Kidney (tissue), 14 donors: Measurements from ENCODE around the gene GPBAR1. TPM values are rescaled to one million over a fixed set of nuclear protein-coding genes. Genes with fewer than 3 reads are reported as not detected.

Experiments used
- DNase-seq, 5 donors: peaks; one replicate each; pipeline ENCODE4 v3.0.0-alpha.2; 2013 to 2020
- FAIRE-seq: peaks from 2 replicates; lab custom pipeline; 2012; peaks lifted over from hg19 to GRCh38; lab: Jason Lieb, UNC
- H3K27ac ChIP-seq, 2 donors: one replicate each; pipeline ENCODE4 v1.7.0; 2013; ENCODE audit warnings: low read depth in 2 of 2, low read length in 2 of 2, inconsistent platforms in 1 of 2
- H3K27me3 ChIP-seq: one replicate; pipeline ENCODE4 v1.7.1; 2013; ENCODE audit warnings: low read length, inconsistent platforms; ENCODE audit not compliant: control insufficient read depth, insufficient read depth
- H3K36me3 ChIP-seq, 3 donors: one replicate each; pipeline versions ENCODE4 v1.7.0 to v1.7.1; 2013; ENCODE audit warnings: low read length in 3 of 3, control low read depth in 1 of 3, inconsistent platforms in 1 of 3; ENCODE audit not compliant: insufficient read depth in 3 of 3, control insufficient read depth in 2 of 3
- H3K4me1 ChIP-seq, 3 donors: one replicate each; pipeline versions ENCODE4 v1.7.0 to v1.7.1; 2013; ENCODE audit warnings: low read length in 3 of 3, inconsistent platforms in 1 of 3, low read depth in 1 of 3; ENCODE audit not compliant: control insufficient read depth in 2 of 3, insufficient read depth in 2 of 3
- H3K4me3 ChIP-seq, 3 donors: one replicate each; pipeline versions ENCODE4 v1.7.0 to v1.8.1; 2013; ENCODE audit warnings: low read length in 3 of 3, control low read depth in 1 of 3, inconsistent platforms in 1 of 3
- H3K9ac ChIP-seq, 3 donors: one replicate each; pipeline versions ENCODE4 v1.7.0 to v1.7.1; 2013; ENCODE audit warnings: low read length in 3 of 3, control low read depth in 1 of 3, inconsistent platforms in 1 of 3
- H3K9me3 ChIP-seq, 3 donors: one replicate each; pipeline versions ENCODE4 v1.7.0 to v1.7.1; 2013; ENCODE audit warnings: low read length in 3 of 3, control low read depth in 1 of 3, inconsistent platforms in 1 of 3; ENCODE audit not compliant: control insufficient read depth in 2 of 3, insufficient read depth in 1 of 3
- CTCF ChIP-seq: IDR thresholded peaks from 3 replicates; pipeline ENCODE4 v1.5.1; 2012; ENCODE audit warnings: mild to moderate bottlenecking, moderate library complexity, borderline replicate concordance; ENCODE audit not compliant: insufficient read depth; ENCODE audit errors: extremely low read depth
- intact Hi-C: fragments of 100-400 bp; cut with DNase I; formaldehyde crosslinking; loops from one replicate; pipeline ENCODE4 v1.11.1; 2022
- polyA plus RNA-seq: library from polyadenylated mRNA; stranded (reverse); fragments of 350-450 nt; fragmentation: Illumina TruSeq; extraction: RNeasy Lipid Tissue Mini Kit (QIAGEN cat#74804); gene quantifications from one replicate; pipeline ENCODE4 v1.2.3, GENCODE V29; 2014; ENCODE audit warnings: low read depth, low replicate concordance; ENCODE audit not compliant: insufficient read depth
- total RNA-seq: library from RNA; stranded (reverse); fragmentation: NEBNext Ultra II Directional; extraction: Animal tissue kit (Norgen Biotek cat#: 25700); gene quantifications from one replicate; pipeline ENCODE4 v1.2.1, GENCODE V29; 2021
- donor health status: control.
- donor health status: control.
- donor health status: control.
- donor health status: control.
- donor health status: control.
- donor health status: DM: yes; HTN: yes; CAD: no.
- donor health status: Normal renal cell carcinoma (clear cell type).

Gene GPBAR1
- total and polyA plus RNA-seq, 2 donors from 2014 or later, result 3.2 to 6.0 TPM

GRCh38 chr2:218261423-218262236, 815 bp downstream of the GPBAR1 start:
- no peaks in the 10 kb centered on the region for H3K27me3 ChIP-seq
- peaks cover 0 to 28% (median 15%) of the 10 kb centered on the region in 3 donors for H3K4me1 ChIP-seq
- intact Hi-C loops, result no loop called here
- no peaks in the 10 kb centered on the region for H3K9me3 ChIP-seq
- FAIRE-seq, result no peak
- TF ChIP-seq CTCF, result no peak
- no peak overlapping the region for H3K4me3 ChIP-seq
- no peak overlapping the region for H3K27ac ChIP-seq
- peaks cover 0 to 28% (median 9%) of the 10 kb centered on the region in 3 donors for H3K36me3 ChIP-seq
- H3K9ac ChIP-seq, result peak overlapping the region in 1 of 3 donors; percentile 12
- DNase-seq, result peak in 4 of 5 donors; percentile 50 to 64 (median 52)

- Histone ChIP-seq H3K27me3 (no peaks in the 10 kb centered on the region), H3K9ac (no peak overlapping the region), H3K4me3 (no peak overlapping the region), H3K9me3 (no peaks in the 10 kb centered on the region), H3K4me1 (peaks cover 0 to 28% (median 15%) of the 10 kb centered on the region in 3 donors), H3K36me3 (peaks cover 0 to 34% (median 9%) of the 10 kb centered on the region in 3 donors), H3K27ac (no peak overlapping the region)
- FAIRE-seq, result no peak
- no peak for TF ChIP-seq CTCF
- no peak for DNase-seq
- intact Hi-C loops, result no loop called here
Observed at GRCh38 chr2:218262237-218262600, 1.4 kb downstream of the GPBAR1 start.

- DNase-seq, result peak in 1 of 5 donors; percentile 51
- H3K9ac ChIP-seq, result no peak overlapping the region
- no peak for FAIRE-seq
- no peaks in the 10 kb centered on the region for H3K9me3 ChIP-seq
- no peak for TF ChIP-seq CTCF
- H3K4me3 ChIP-seq, result no peak overlapping the region
- intact Hi-C loops, result no loop called here
- no peaks in the 10 kb centered on the region for H3K27me3 ChIP-seq
- peaks cover 0 to 39% (median 12%) of the 10 kb centered on the region in 3 donors for H3K36me3 ChIP-seq
- peaks cover 0 to 28% (median 15%) of the 10 kb centered on the region in 3 donors for H3K4me1 ChIP-seq
- no peak overlapping the region for H3K27ac ChIP-seq
Observed at GRCh38 chr2:218262631-218263586, 2.1 kb downstream of the GPBAR1 start.
